Transverse colon (tissue), 4 donors: ENCODE measurements around the gene RAB26. TPM values are rescaled to one million over a fixed set of nuclear protein-coding genes. Genes with fewer than 3 reads are reported as not detected.
A peak's percentile ranks its signal among the peaks of the same experiment; 100 is the strongest.

Source experiments
- DNase-seq: peaks from one replicate; pipeline ENCODE4 v3.0.0-alpha.2; 2019
- H3K27ac ChIP-seq, 4 donors: fragments of 200-600 bp; sonication (generic); 2 replicates each; pipeline ENCODE4 v1.5.1; 2016 to 2018; ENCODE audit warnings: inconsistent platforms in 4 of 4
- H3K27me3 ChIP-seq: fragments of 200-600 bp; sonication (generic); 2 replicates; pipeline ENCODE4 v1.5.1; 2017; ENCODE audit warnings: inconsistent platforms
- H3K36me3 ChIP-seq, 4 donors: fragments of 200-600 bp; sonication (generic); 2 replicates each; pipeline ENCODE4 v1.5.1; 2017 to 2019; ENCODE audit warnings: inconsistent platforms in 4 of 4
- H3K4me1 ChIP-seq, 4 donors: fragments of 200-600 bp; sonication (generic); 2 replicates each; pipeline ENCODE4 v1.5.1; 2017 to 2020; ENCODE audit warnings: inconsistent platforms in 4 of 4
- H3K4me3 ChIP-seq, 4 donors: fragments of 200-600 bp; sonication (generic); 1 replicate in 1 of 4; 2 replicates in 3 of 4; pipeline versions ENCODE4 v1.5.1 to v1.6.1; 2017 to 2019; ENCODE audit warnings: inconsistent platforms in 4 of 4
- H3K9me3 ChIP-seq, 2 donors: fragments of 200-600 bp; sonication (generic); 2 replicates each; pipeline ENCODE4 v1.5.1; 2017 to 2019; ENCODE audit warnings: inconsistent platforms in 2 of 2
- CTCF ChIP-seq, 5 experiments: fragments of 200-600 bp in 3 of 5; fragments of 450-650 bp in 2 of 5; sonication (generic) in 3 of 5; IDR thresholded peaks; 1 replicate in 2 of 5; 2 replicates in 3 of 5; pipeline ENCODE4 v1.5.1; 2016 to 2017; ENCODE audit warnings: antibody characterized with exemption in 5 of 5, inconsistent platforms in 3 of 5, mild to moderate bottlenecking in 2 of 5, moderate library complexity in 1 of 5
- EP300 ChIP-seq: sonication (generic); formaldehyde crosslinking; IDR thresholded peaks from one replicate; pipeline ENCODE4 v1.6.1; 2017; ENCODE audit warnings: antibody characterized with exemption, low read depth
- POLR2A ChIP-seq: fragments of 450-650 bp; IDR thresholded peaks from one replicate; pipeline ENCODE4 v1.6.1; 2016; ENCODE audit warnings: antibody characterized with exemption, mild to moderate bottlenecking, moderate library complexity
- POLR2AphosphoS5 ChIP-seq, 3 donors: sonication (generic); formaldehyde crosslinking; IDR thresholded peaks; one replicate each; pipeline ENCODE4 v1.6.1; 2016; ENCODE audit warnings: antibody characterized with exemption in 3 of 3
- WGBS, 2 donors: methylation state at CpG; one replicate each; pipeline ENCODE4 v1.1.5; 2018; ENCODE audit warnings: low coverage in 1 of 2; 5-methylcytosine and 5-hydroxymethylcytosine counted together
- in situ Hi-C, 4 donors: fragments of 200-750 bp; cut with MboI; loops; one replicate each; pipeline versions ENCODE4 v1.15.0 to v1.15.1; 2017; ENCODE audit warnings: low sequenced_read_pairs in 3 of 4, low pct_ligation_motif_present in 1 of 4, low pct_unique_long_range_greater_than_20kb in 1 of 4
- intact Hi-C: fragments of 100-400 bp; cut with DNase I; formaldehyde crosslinking; loops from one replicate; pipeline ENCODE4 v1.15.1; 2023; ENCODE audit warnings: low total_unique reads
- total RNA-seq, 4 donors: library from RNA; depleted of rRNA; stranded (reverse); fragments of >200 nt; gene quantifications; one replicate each; pipeline ENCODE4 v1.1.0, GENCODE V29; 2016

RAB26 gene
- total RNA-seq, 4 donors from 2014 or later, result 8.3 to 28.4 (median 14.2) TPM

GRCh38 chr16:2149630-2150417, 1.4 kb downstream of the RAB26 start:
- in situ Hi-C loops (loop anchor here (10.0 to 25.0 kb wide), 4 partner anchors 125 to 337 kb away; partner anchors contain the start of genes NHERF2 (in 2 of the 4), NPW (in 2 of the 4), TBC1D24 (in 1 of the 4) and ZNF598 (in 1 of the 4)), intact Hi-C loops (loop anchor here (5.0 kb wide), 1 partner anchor 123 kb away; the partner anchor contains the start of gene NHERF2)
- 55% methylated on average over 22 of the region's 24 CpGs; no CpG with 5 or more reads in 1 of the 2 donors for WGBS, 2 donors
- no peak for DNase-seq
- H3K4me1 ChIP-seq, result peaks cover 47 to 72% (median 67%) of the 10 kb centered on the region in 4 donors
- no peaks in the 10 kb centered on the region for H3K36me3 ChIP-seq
- peak overlapping the region; percentile 80 to 94 (median 92) for H3K27ac ChIP-seq
- TF ChIP-seq POLR2AphosphoS5 (IDR thresholded peaks at IDR 0.05) (no peak), POLR2A (no peak), CTCF (IDR thresholded peaks at IDR 0.05) (no peak), EP300 (no peak)
- peak overlapping the region in 1 of 4 donors; percentile 64 for H3K4me3 ChIP-seq
- H3K27me3 ChIP-seq, result no peaks in the 10 kb centered on the region
- H3K9me3 ChIP-seq, result no peaks in the 10 kb centered on the region

GRCh38 chr16:2150418-2151187, 2.2 kb downstream of the RAB26 start:
- WGBS, 2 donors, result 33% methylated on average over 15 of the region's 18 CpGs; no CpG with 5 or more reads in 1 of the 2 donors
- TF ChIP-seq POLR2A (no peak), EP300 (no peak), CTCF (IDR thresholded peaks at IDR 0.05) (no peak), POLR2AphosphoS5 (IDR thresholded peaks at IDR 0.05) (peak; percentile 22 to 48 (median 32))
- in situ Hi-C loops (loop anchor here in 1 of 4 donors (25.0 kb wide), 1 partner anchor 337 kb away; the partner anchor contains the start of gene TBC1D24), intact Hi-C loops (loop anchor here (5.0 kb wide), 1 partner anchor 123 kb away; the partner anchor contains the start of gene NHERF2)
- H3K4me1 ChIP-seq, result peaks cover 47 to 72% (median 67%) of the 10 kb centered on the region in 4 donors
- no peaks in the 10 kb centered on the region for H3K36me3 ChIP-seq
- DNase-seq, result peak; percentile 62
- H3K9me3 ChIP-seq, result no peaks in the 10 kb centered on the region
- peak overlapping the region; percentile 80 to 94 (median 92) for H3K27ac ChIP-seq
- no peak overlapping the region for H3K4me3 ChIP-seq
- no peaks in the 10 kb centered on the region for H3K27me3 ChIP-seq

DNA sequence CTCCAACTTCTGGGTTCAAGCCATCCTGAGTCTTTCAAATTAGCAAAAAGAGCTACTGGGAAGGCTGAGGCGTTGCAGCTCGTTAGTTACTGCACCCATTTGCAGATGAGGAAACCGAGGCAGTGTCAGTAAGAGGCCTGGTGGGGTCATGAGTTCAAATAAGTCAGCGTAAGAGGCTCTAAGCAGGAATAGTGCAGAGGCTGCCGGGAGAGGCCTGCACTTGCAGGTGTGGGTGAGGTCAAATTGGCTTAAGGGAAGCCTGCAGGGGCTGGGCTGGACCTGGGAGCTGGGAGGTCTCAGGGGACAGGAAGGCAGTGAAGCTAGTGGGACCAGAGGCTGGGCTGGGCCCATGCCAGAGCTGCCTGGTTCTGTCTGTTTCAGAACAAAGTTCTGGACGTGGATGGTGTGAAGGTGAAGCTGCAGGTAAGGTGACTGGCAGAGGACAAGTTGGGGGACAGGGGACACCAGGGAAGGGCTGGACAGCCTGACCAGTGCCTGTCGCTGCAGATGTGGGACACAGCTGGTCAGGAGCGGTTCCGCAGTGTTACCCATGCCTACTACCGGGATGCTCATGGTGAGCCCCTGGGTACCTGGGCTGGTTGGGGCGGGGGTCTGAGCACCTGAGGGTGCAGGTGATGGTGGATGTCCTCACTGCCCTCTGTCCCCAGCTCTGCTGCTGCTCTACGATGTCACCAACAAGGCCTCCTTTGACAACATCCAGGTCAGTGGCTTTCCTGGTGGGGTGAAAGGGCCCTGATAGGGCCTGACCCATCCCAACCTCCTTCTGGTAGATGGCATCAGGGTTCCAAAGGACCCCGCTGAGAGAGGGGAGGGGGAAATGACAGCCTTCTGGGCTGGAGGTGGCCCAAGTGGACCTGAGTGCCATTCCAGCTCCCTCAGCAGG, 3.0 kb downstream of the RAB26 start:
- Histone ChIP-seq H3K4me1 (peaks cover 48 to 75% (median 70%) of the 10 kb centered on the region in 4 donors), H3K27ac (peak overlapping the region; percentile 80 to 94 (median 92)), H3K4me3 (no peak overlapping the region), H3K9me3 (no peaks in the 10 kb centered on the region), H3K36me3 (no peaks in the 10 kb centered on the region), H3K27me3 (no peaks in the 10 kb centered on the region)
- WGBS, 2 donors, result 40 to 59% methylated on average over 1 to 10 of the region's 13 CpGs
- no peak for DNase-seq
- intact Hi-C loops (loop anchor here (5.0 kb wide), 1 partner anchor 124 kb away; the partner anchor contains the start of gene NHERF2), in situ Hi-C loops (loop anchor here in 1 of 4 donors (25.0 kb wide), 1 partner anchor 336 kb away; the partner anchor contains the start of gene TBC1D24)
- TF ChIP-seq POLR2AphosphoS5 (IDR thresholded peaks at IDR 0.05) (peak in 1 of 3 donors; percentile 7), POLR2A (no peak)
